Karpas-422 (cell line): ENCODE measurements around the gene TNS3. TPM values are rescaled to one million over a fixed set of nuclear protein-coding genes. Genes with fewer than 3 reads are reported as not detected.

ENCODE experiments used
- DNase-seq: peaks from one replicate; pipeline ENCODE4 v3.0.0-alpha.2; 2015
- H2AFZ ChIP-seq: fragments of 200-600 bp; sonication (generic); 2 replicates; pipeline ENCODE4 v1.6.1; 2014; ENCODE audit warnings: antibody characterized with exemption, low read length, mixed read lengths
- H3K27ac ChIP-seq: fragments of 200-600 bp; sonication (generic); 2 replicates; pipeline ENCODE4 v1.5.1; 2014; ENCODE audit warnings: mild to moderate bottlenecking, low read length, moderate library complexity
- H3K27me3 ChIP-seq: fragments of 200-600 bp; sonication (generic); 2 replicates; pipeline ENCODE4 v1.6.1; 2014; ENCODE audit warnings: low read length, mixed read lengths
- H3K36me3 ChIP-seq: fragments of 200-600 bp; sonication (generic); 2 replicates; pipeline ENCODE4 v1.6.1; 2014; ENCODE audit warnings: low read length, mixed read lengths; ENCODE audit not compliant: insufficient read depth
- H3K4me1 ChIP-seq: fragments of 200-600 bp; sonication (generic); 2 replicates; pipeline ENCODE4 v1.6.1; 2014; ENCODE audit warnings: mild to moderate bottlenecking, low read length, mixed read lengths
- H3K4me2 ChIP-seq: fragments of 200-600 bp; sonication (generic); 2 replicates; pipeline ENCODE4 v1.6.1; 2014; ENCODE audit warnings: low read length, low read depth, mild to moderate bottlenecking; ENCODE audit not compliant: poor library complexity, severe bottlenecking
- H3K4me3 ChIP-seq: fragments of 200-600 bp; sonication (generic); 2 replicates; pipeline ENCODE4 v1.5.1; 2014; ENCODE audit warnings: mild to moderate bottlenecking, antibody characterized with exemption, low read length, mixed read lengths
- H3K79me2 ChIP-seq: fragments of 200-600 bp; sonication (generic); 2 replicates; pipeline ENCODE4 v1.6.1; 2014; ENCODE audit warnings: mild to moderate bottlenecking, low read length, mixed read lengths
- H3K9ac ChIP-seq: fragments of 200-600 bp; sonication (generic); 2 replicates; pipeline ENCODE4 v1.6.0; 2014; ENCODE audit warnings: low read length
- H3K9me2 ChIP-seq: fragments of 200-600 bp; sonication (generic), shearing (Covaris generic); replicated peaks from 2 replicates; pipeline ENCODE4 v1.6.0; 2014; ENCODE audit warnings: mild to moderate bottlenecking, low read length, moderate library complexity; ENCODE audit not compliant: insufficient read depth
- H3K9me3 ChIP-seq: fragments of 300-700, 200-600 bp; sonication (generic); 2 replicates; pipeline ENCODE4 v1.6.1; 2014; ENCODE audit warnings: low read length, mixed read lengths
- H4K20me1 ChIP-seq: fragments of 200-600 bp; sonication (generic); 2 replicates; pipeline ENCODE4 v1.6.1; 2014; ENCODE audit warnings: mild to moderate bottlenecking, antibody characterized with exemption, low read length, low read depth; ENCODE audit not compliant: insufficient read depth
- total RNA-seq: library from RNA; depleted of rRNA; stranded (reverse); fragments of >200 nt; shearing (Covaris generic); gene quantifications from 2 replicates; pipeline ENCODE4 v1.2.3, GENCODE V29; 2014; ENCODE audit warnings: low replicate concordance

The TNS3 gene
- total RNA-seq, 1 experiment from 2014 or later = 56.6 TPM

- Histone ChIP-seq H3K9ac (no peak overlapping the region), H3K79me2 (peaks cover 95% of the 10 kb centered on the region), H3K4me1 (peaks cover 32% of the 10 kb centered on the region), H3K36me3 (peaks cover 11% of the 10 kb centered on the region; the same call in 1 of the 2 replicates), H2AFZ (no peak overlapping the region), H3K9me3 (no peaks in the 10 kb centered on the region), H3K4me2 (no peak overlapping the region), H4K20me1 (peaks cover 4% of the 10 kb centered on the region; the same call in 1 of the 2 replicates), H3K4me3 (no peak overlapping the region), H3K27ac (no peak overlapping the region), H3K27me3 (no peaks in the 10 kb centered on the region), H3K9me2 (no peaks in the 10 kb centered on the region)
- DNase-seq = no peak
Measured at GRCh38 chr7:47568547-47568946, 13.4 kb downstream of the TNS3 start.

- Histone ChIP-seq H4K20me1 (peaks cover 7% of the 10 kb centered on the region; the same call in 1 of the 2 replicates), H3K79me2 (peaks cover 95% of the 10 kb centered on the region), H2AFZ (no peak overlapping the region), H3K9me3 (no peaks in the 10 kb centered on the region), H3K4me1 (peaks cover 27% of the 10 kb centered on the region), H3K27ac (no peak overlapping the region), H3K9ac (no peak overlapping the region), H3K9me2 (no peaks in the 10 kb centered on the region), H3K4me3 (no peak overlapping the region), H3K4me2 (no peak overlapping the region), H3K27me3 (no peaks in the 10 kb centered on the region), H3K36me3 (peaks cover 11% of the 10 kb centered on the region; the same call in 1 of the 2 replicates)
- DNase-seq = no peak
Measured at GRCh38 chr7:47568056-47568455, 13.9 kb downstream of the TNS3 start.

- Histone ChIP-seq H3K9me3 (no peaks in the 10 kb centered on the region), H2AFZ (no peak overlapping the region), H4K20me1 (peaks cover 20% of the 10 kb centered on the region), H3K9ac (no peak overlapping the region), H3K36me3 (peaks cover 17% of the 10 kb centered on the region; the same call in 1 of the 2 replicates), H3K27ac (no peak overlapping the region), H3K79me2 (peaks cover 95% of the 10 kb centered on the region), H3K9me2 (no peaks in the 10 kb centered on the region), H3K4me1 (peaks cover 4% of the 10 kb centered on the region), H3K27me3 (no peaks in the 10 kb centered on the region), H3K4me2 (no peak overlapping the region), H3K4me3 (no peak overlapping the region)
- DNase-seq = no peak
Measured at GRCh38 chr7:47565640-47566250, 16.2 kb downstream of the TNS3 start.

GRCh38 chr7:47563521-47563920 lies 18.4 kb downstream of the TNS3 start:
- H3K9me2 ChIP-seq = no peaks in the 10 kb centered on the region
- H3K4me2 ChIP-seq = no peak overlapping the region
- no peaks in the 10 kb centered on the region for H3K9me3 ChIP-seq
- peaks cover 3% of the 10 kb centered on the region; the same call in 1 of the 2 replicates for H3K4me1 ChIP-seq
- H4K20me1 ChIP-seq = peaks cover 25% of the 10 kb centered on the region
- H2AFZ ChIP-seq = no peak overlapping the region
- no peak overlapping the region for H3K27ac ChIP-seq
- no peak for DNase-seq
- no peaks in the 10 kb centered on the region for H3K27me3 ChIP-seq
- peaks cover 13% of the 10 kb centered on the region; the same call in 1 of the 2 replicates for H3K36me3 ChIP-seq
- H3K4me3 ChIP-seq = no peak overlapping the region
- peaks cover 97% of the 10 kb centered on the region for H3K79me2 ChIP-seq
- H3K9ac ChIP-seq = no peak overlapping the region

GRCh38 chr7:47561715-47562446 lies 20.0 kb downstream of the TNS3 start:
- Histone ChIP-seq H3K27me3 (no peaks in the 10 kb centered on the region), H3K9me3 (no peaks in the 10 kb centered on the region), H3K9me2 (no peaks in the 10 kb centered on the region), H3K4me3 (no peak overlapping the region), H2AFZ (no peak overlapping the region), H3K4me2 (no peak overlapping the region), H4K20me1 (peaks cover 27% of the 10 kb centered on the region), H3K36me3 (0 out of 2 replicates have a peak, but pooled peaks cover 18% of the 10 kb centered on the region), H3K27ac (no peak overlapping the region), H3K4me1 (no peaks in the 10 kb centered on the region), H3K79me2 (peaks cover 97% of the 10 kb centered on the region), H3K9ac (no peak overlapping the region)
- DNase-seq = no peak

- Histone ChIP-seq H3K4me2 (no peak overlapping the region), H3K9me2 (no peaks in the 10 kb centered on the region), H2AFZ (no peak overlapping the region), H3K36me3 (0 out of 2 replicates have a peak, but pooled peaks cover 18% of the 10 kb centered on the region), H3K27me3 (no peaks in the 10 kb centered on the region), H4K20me1 (peaks cover 27% of the 10 kb centered on the region), H3K9ac (no peak overlapping the region), H3K4me3 (no peak overlapping the region), H3K4me1 (no peaks in the 10 kb centered on the region), H3K9me3 (no peaks in the 10 kb centered on the region), H3K27ac (no peak overlapping the region), H3K79me2 (peaks cover 92% of the 10 kb centered on the region)
- no peak for DNase-seq
Measured at GRCh38 chr7:47559306-47560220, 22.3 kb downstream of the TNS3 start.

- H3K9ac ChIP-seq = no peak overlapping the region
- no peaks in the 10 kb centered on the region for H3K9me2 ChIP-seq
- H3K79me2 ChIP-seq = peaks cover 90% of the 10 kb centered on the region
- H3K4me1 ChIP-seq = peaks cover 6% of the 10 kb centered on the region
- DNase-seq = no peak
- H3K27me3 ChIP-seq = no peaks in the 10 kb centered on the region
- H3K36me3 ChIP-seq = peaks cover 21% of the 10 kb centered on the region; the same call in 1 of the 2 replicates
- H3K27ac ChIP-seq = no peak overlapping the region
- no peak overlapping the region for H3K4me2 ChIP-seq
- H3K9me3 ChIP-seq = no peaks in the 10 kb centered on the region
- H4K20me1 ChIP-seq = peaks cover 23% of the 10 kb centered on the region
- H2AFZ ChIP-seq = no peak overlapping the region
- H3K4me3 ChIP-seq = no peak overlapping the region
Measured at GRCh38 chr7:47557694-47558670, 23.9 kb downstream of the TNS3 start.
